Smooth muscle cell (in vitro differentiated cells): ENCODE data around the gene EFNA5. TPM values are rescaled to one million over a fixed set of nuclear protein-coding genes. Genes with fewer than 3 reads are reported as not detected.

ENCODE experiments used
- DNase-seq: peaks from one replicate; lab custom pipeline; 2025; ENCODE audit not compliant: unreplicated experiment; lab: John Stamatoyannopoulos, UW
- H2AFZ ChIP-seq: fragments of 200-600 bp; sonication (generic); 2 replicates; pipeline ENCODE4 v1.6.0; 2016; ENCODE audit warnings: antibody characterized with exemption, low read depth, mild to moderate bottlenecking
- H3F3A ChIP-seq: fragments of 200-600 bp; sonication (generic); 2 replicates; pipeline ENCODE4 v1.6.0; 2017; ENCODE audit warnings: antibody characterized with exemption, low read depth
- H3K27ac ChIP-seq: fragments of 200-600 bp; sonication (generic); 2 replicates; pipeline ENCODE4 v1.5.1; 2016; ENCODE audit warnings: low read depth, mild to moderate bottlenecking
- H3K27me3 ChIP-seq: fragments of 200-600 bp; sonication (generic); 2 replicates; pipeline ENCODE4 v1.6.1; 2016; ENCODE audit warnings: low read depth, mild to moderate bottlenecking
- H3K36me3 ChIP-seq: fragments of 200-600 bp; sonication (generic); 2 replicates; pipeline ENCODE4 v1.5.1; 2016; ENCODE audit warnings: low read depth
- H3K4me1 ChIP-seq: fragments of 200-600 bp; sonication (generic); 2 replicates; pipeline ENCODE4 v1.5.1; 2016; ENCODE audit warnings: low read depth
- H3K4me2 ChIP-seq: fragments of 200-600 bp; sonication (generic); 2 replicates; pipeline ENCODE4 v1.6.0; 2016; ENCODE audit warnings: mild to moderate bottlenecking
- H3K4me3 ChIP-seq: fragments of 200-600 bp; sonication (generic); 2 replicates; pipeline ENCODE4 v1.5.1; 2016; ENCODE audit warnings: mild to moderate bottlenecking
- H3K79me2 ChIP-seq: fragments of 200-600 bp; sonication (generic); 2 replicates; pipeline ENCODE4 v1.6.0; 2016; ENCODE audit warnings: low read depth, mild to moderate bottlenecking
- H3K9ac ChIP-seq: fragments of 200-600 bp; sonication (generic); 2 replicates; pipeline ENCODE4 v1.6.0; 2016; ENCODE audit warnings: low read depth
- H3K9me3 ChIP-seq: fragments of 200-600 bp; sonication (generic); replicated peaks from 2 replicates; pipeline ENCODE4 v1.5.1; 2016; ENCODE audit warnings: low read depth
- H4K20me1 ChIP-seq: fragments of 200-600 bp; sonication (generic); 2 replicates; pipeline ENCODE4 v1.6.0; 2016; ENCODE audit warnings: low read depth
- CTCF ChIP-seq: fragments of 200-600 bp; sonication (generic); IDR thresholded peaks from 2 replicates; pipeline ENCODE4 v1.5.1; 2017; ENCODE audit warnings: borderline replicate concordance, mild to moderate bottlenecking, antibody characterized with exemption; ENCODE audit not compliant: insufficient read depth, poor library complexity, severe bottlenecking
- WGBS: methylation state at CpG from one replicate; pipeline ENCODE4 v1.1.7; 2016; ENCODE audit warnings: low lambda C conversion rate; 5-methylcytosine and 5-hydroxymethylcytosine counted together
- polyA plus RNA-seq: library from polyadenylated mRNA; unstranded; fragments of >200 nt; fragmentation: Nextera tagmentation; extraction: Ambion mirVana; gene quantifications from 2 replicates; pipeline ENCODE4 v1.2.1, GENCODE V29; 2016
- total RNA-seq: library from RNA; depleted of rRNA; stranded (reverse); fragments of >200 nt; gene quantifications from 2 replicates; pipeline ENCODE4 v1.2.3, GENCODE V29; 2014

EFNA5 gene
- total and polyA plus RNA-seq, 2 experiments from 2014 or later, result 0.32 to 8.8 TPM

- Histone ChIP-seq H3K4me1 (peaks cover 59% of the 10 kb centered on the region), H3K9me3 (no peaks in the 10 kb centered on the region), H3K9ac (peak overlapping the region; percentile 20), H2AFZ (no peak overlapping the region), H3K4me3 (no peak overlapping the region), H3K36me3 (no peaks in the 10 kb centered on the region), H3K27ac (peak overlapping the region; percentile 43), H3K79me2 (no peaks in the 10 kb centered on the region), H3F3A (peaks cover 26% of the 10 kb centered on the region), H4K20me1 (no peaks in the 10 kb centered on the region), H3K27me3 (no peaks in the 10 kb centered on the region), H3K4me2 (peak overlapping the region; percentile 70)
- DNase-seq, result no peak
- 52% methylated on average over 10 of the region's 10 CpGs for WGBS
- TF ChIP-seq CTCF, result no peak
Observed at GRCh38 chr5:107517185-107518033, 153.3 kb downstream of the EFNA5 start.

DNA sequence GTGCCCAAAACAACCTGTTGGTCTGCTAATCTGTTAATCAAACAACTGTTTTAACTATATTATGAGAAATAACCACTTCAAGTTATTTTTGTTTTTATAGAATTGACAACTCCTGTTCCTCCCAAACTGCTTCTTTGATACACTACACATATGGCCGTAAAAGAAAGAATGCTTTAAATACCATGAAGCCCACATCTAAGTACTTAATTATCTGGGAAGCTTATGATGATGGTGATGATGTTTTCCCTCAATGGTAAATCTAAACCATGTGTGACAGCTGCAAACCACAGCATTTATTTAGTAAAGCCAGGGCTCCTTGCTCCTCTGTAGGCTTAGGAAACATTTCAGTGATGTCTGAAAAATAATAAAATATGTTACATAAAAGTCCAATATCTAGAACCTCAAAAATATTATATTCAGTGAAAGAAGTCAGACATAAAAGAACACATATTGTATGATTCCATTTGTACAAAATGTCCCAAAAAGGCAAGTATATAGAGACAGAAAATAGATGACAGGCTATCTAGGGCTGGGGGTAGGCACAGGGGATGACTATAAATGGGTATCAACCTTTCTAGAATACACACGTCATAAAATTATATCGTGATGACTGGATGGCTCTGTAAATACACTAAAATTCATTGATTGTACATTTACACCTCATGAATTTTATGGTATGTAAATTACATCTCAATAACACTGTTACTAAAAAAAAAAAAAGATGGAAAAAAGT is 154.1 kb downstream of the EFNA5 start:
- Histone ChIP-seq H3K27me3 (no peaks in the 10 kb centered on the region), H2AFZ (no peak overlapping the region), H3K4me3 (no peak overlapping the region), H3K9ac (peak overlapping the region; percentile 20), H3K4me2 (peak overlapping the region; percentile 70), H3F3A (peaks cover 26% of the 10 kb centered on the region), H3K9me3 (no peaks in the 10 kb centered on the region), H3K79me2 (no peaks in the 10 kb centered on the region), H3K4me1 (peaks cover 65% of the 10 kb centered on the region), H3K27ac (peak overlapping the region; percentile 43), H4K20me1 (no peaks in the 10 kb centered on the region), H3K36me3 (no peaks in the 10 kb centered on the region)
- no peak for TF ChIP-seq CTCF
- no peak for DNase-seq
- WGBS, result 15% methylated on average over 3 of the region's 3 CpGs

DNA sequence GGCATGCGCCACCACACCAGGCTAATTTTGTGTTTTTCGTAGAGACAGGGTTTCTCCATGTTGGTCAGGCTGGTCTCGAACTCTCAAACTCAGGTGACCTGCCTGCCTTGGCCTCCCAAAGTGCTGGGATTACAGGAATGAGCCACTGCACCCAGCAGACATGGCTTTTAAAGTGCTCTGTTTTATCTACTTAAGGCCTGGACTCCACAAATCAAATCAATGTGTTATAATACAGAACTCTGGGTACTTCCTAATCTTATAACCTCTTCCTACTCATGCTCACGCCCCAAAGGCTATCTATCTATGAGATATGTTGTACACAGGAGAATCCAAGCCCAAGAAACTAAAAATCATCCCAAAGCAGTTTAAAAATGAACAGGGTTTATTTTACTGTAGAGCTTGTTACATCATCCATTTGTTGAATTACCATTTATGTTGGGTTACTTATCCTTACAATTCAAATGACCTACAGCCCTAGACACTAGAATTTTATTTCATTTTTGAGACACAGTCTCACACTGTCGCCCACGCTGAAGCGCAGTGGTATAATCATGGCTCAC is 155.1 kb downstream of the EFNA5 start:
- Histone ChIP-seq H3K4me1 (peaks cover 69% of the 10 kb centered on the region), H3K4me3 (no peak overlapping the region), H3F3A (peaks cover 26% of the 10 kb centered on the region), H3K79me2 (no peaks in the 10 kb centered on the region), H3K9me3 (no peaks in the 10 kb centered on the region), H3K9ac (no peak overlapping the region), H3K27me3 (no peaks in the 10 kb centered on the region), H3K27ac (peak overlapping the region; percentile 43), H3K36me3 (no peaks in the 10 kb centered on the region), H4K20me1 (no peaks in the 10 kb centered on the region), H2AFZ (no peak overlapping the region), H3K4me2 (no peak overlapping the region)
- DNase-seq, result no peak
- no peak for TF ChIP-seq CTCF
- 78% methylated on average over 7 of the region's 7 CpGs for WGBS
